Measurements from ENCODE around the gene PPP2R5C.

The PPP2R5C gene

DNA sequence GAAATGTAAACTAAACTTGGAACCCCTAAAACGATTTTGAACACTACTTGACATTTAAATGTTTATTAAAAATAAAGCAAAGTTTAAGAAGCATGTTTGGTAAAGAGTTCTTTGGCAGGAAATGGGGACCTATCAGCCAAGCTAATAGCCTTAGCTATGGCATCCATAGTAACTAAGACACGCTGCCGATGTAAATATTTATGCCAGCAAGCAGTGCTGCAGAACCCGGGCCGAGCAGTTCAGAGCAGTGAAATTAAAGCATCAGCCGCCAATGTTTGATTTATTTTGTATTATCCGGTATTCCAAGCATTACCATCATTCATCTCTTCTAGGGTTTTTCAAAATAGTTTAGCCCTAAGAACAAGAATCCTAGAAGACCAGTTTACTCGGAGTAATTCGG lies 61.6 kb downstream of the PPP2R5C start:
- TF ChIP-seq SP3 (tag by site-specific recombination; IDR thresholded peaks at IDR 0.05) (no peak), ZNF701 (tag by site-specific recombination; IDR thresholded peaks at IDR 0.05) (no peak), ZNF341 (tag by site-specific recombination; IDR thresholded peaks at IDR 0.05; ENCODE audit: low read depth) (no peak), ZNF514 (tag by site-specific recombination; IDR thresholded peaks at IDR 0.05) (no peak), KLF7 (tag by site-specific recombination; IDR thresholded peaks at IDR 0.05; ENCODE audit: borderline replicate concordance) (no peak), HOXA7 (CRISPR knock-in tag; IDR thresholded peaks at IDR 0.05; ENCODE audit: borderline replicate concordance) (no peak), IKZF3 (tag by site-specific recombination; IDR thresholded peaks at IDR 0.05) (no peak), ZFP37 (tag by site-specific recombination; IDR thresholded peaks at IDR 0.05) (no peak), MYNN (tag by site-specific recombination; IDR thresholded peaks at IDR 0.05; ENCODE audit: borderline replicate concordance) (no peak), ZNF777 (tag by site-specific recombination; IDR thresholded peaks at IDR 0.05; ENCODE audit: borderline replicate concordance) (no peak), ZNF76 (tag by site-specific recombination; IDR thresholded peaks at IDR 0.05; ENCODE audit: borderline replicate concordance, low read depth) (no peak), HIC1 (tag by site-specific recombination; IDR thresholded peaks at IDR 0.05) (no peak), PRDM1 (tag by site-specific recombination; IDR thresholded peaks at IDR 0.05) (no peak), HOXC10 (CRISPR knock-in tag; IDR thresholded peaks at IDR 0.05) (no peak)
- TF ChIP-seq, protein P1, sequence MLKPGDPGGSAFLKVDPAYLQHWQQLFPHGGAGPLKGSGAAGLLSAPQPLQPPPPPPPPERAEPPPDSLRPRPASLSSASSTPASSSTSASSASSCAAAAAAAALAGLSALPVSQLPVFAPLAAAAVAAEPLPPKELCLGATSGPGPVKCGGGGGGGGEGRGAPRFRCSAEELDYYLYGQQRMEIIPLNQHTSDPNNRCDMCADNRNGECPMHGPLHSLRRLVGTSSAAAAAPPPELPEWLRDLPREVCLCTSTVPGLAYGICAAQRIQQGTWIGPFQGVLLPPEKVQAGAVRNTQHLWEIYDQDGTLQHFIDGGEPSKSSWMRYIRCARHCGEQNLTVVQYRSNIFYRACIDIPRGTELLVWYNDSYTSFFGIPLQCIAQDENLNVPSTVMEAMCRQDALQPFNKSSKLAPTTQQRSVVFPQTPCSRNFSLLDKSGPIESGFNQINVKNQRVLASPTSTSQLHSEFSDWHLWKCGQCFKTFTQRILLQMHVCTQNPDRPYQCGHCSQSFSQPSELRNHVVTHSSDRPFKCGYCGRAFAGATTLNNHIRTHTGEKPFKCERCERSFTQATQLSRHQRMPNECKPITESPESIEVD (tag by site-specific recombination; IDR thresholded peaks at IDR 0.05): no peak
- TF ChIP-seq, protein P2, sequence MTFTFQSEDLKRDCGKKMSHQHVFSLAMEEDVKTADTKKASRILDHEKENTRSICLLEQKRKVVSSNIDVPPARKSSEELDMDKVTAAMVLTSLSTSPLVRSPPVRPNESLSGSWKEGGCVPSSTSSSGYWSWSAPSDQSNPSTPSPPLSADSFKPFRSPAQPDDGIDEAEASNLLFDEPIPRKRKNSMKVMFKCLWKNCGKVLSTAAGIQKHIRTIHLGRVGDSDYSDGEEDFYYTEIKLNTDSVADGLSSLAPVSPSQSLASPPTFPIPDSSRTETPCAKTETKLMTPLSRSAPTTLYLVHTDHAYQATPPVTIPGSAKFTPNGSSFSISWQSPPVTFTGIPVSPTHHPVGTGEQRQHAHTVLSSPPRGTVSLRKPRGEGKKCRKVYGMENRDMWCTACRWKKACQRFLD (tag by site-specific recombination; IDR thresholded peaks at IDR 0.05): no peak
- TF ChIP-seq, protein P3, sequence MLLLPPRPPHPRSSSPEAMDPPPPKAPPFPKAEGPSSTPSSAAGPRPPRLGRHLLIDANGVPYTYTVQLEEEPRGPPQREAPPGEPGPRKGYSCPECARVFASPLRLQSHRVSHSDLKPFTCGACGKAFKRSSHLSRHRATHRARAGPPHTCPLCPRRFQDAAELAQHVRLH (tag by site-specific recombination; IDR thresholded peaks at IDR 0.05): no peak
- TF ChIP-seq, protein P4, sequence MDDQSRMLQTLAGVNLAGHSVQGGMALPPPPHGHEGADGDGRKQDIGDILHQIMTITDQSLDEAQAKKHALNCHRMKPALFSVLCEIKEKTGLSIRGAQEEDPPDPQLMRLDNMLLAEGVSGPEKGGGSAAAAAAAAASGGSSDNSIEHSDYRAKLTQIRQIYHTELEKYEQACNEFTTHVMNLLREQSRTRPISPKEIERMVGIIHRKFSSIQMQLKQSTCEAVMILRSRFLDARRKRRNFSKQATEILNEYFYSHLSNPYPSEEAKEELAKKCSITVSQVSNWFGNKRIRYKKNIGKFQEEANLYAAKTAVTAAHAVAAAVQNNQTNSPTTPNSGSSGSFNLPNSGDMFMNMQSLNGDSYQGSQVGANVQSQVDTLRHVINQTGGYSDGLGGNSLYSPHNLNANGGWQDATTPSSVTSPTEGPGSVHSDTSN (CRISPR knock-in tag; IDR thresholded peaks at IDR 0.05): no peak
- Histone ChIP-seq H3K9me3 (ENCODE audit: control insufficient read depth, insufficient read depth, low read depth, low read length) (no peaks in the 10 kb centered on the region), H3K4me3 (ENCODE audit: low read depth, low read length) (no peak overlapping the region), H3K36me3 (ENCODE audit: control insufficient read depth in 2 of 2, insufficient read depth in 1 of 2, low read length in 2 of 2) (peaks cover 0 to 47% of the 10 kb centered on the region in 2 experiments), H3K4me1 (ENCODE audit: control insufficient read depth, insufficient read depth, low read length) (0 out of 2 replicates have a peak, but pooled peaks cover 2% of the 10 kb centered on the region), H3K27ac (ENCODE audit: extremely low read depth, low read depth, low read length) (no peak overlapping the region)
- ChIA-PET POLR2A (no interaction called here), CTCF (interaction anchor here (0.7 kb wide), 1 partner anchor 51 kb away, joined by 3 read pairs; no protein-coding TSS in a partner anchor)

GRCh38 chr14:101823511-101824120 lies 62.1 kb downstream of the PPP2R5C start:
- H3K4me1 ChIP-seq (ENCODE audit: control insufficient read depth, insufficient read depth, low read length): 0 out of 2 replicates have a peak, but pooled peaks cover 2% of the 10 kb centered on the region
- H3K27ac ChIP-seq (ENCODE audit: extremely low read depth, low read depth, low read length): no peak overlapping the region
- ChIA-PET CTCF (interaction anchor here (0.7 kb wide), 1 partner anchor 52 kb away, joined by 3 read pairs; no protein-coding TSS in a partner anchor), POLR2A (interaction anchor here (0.9 kb wide), 1 partner anchor 14 kb away, joined by 4 read pairs; no protein-coding TSS in a partner anchor)
- H3K9me3 ChIP-seq (ENCODE audit: control insufficient read depth, insufficient read depth, low read depth, low read length): no peaks in the 10 kb centered on the region
- H3K36me3 ChIP-seq (ENCODE audit: control insufficient read depth in 2 of 2, insufficient read depth in 1 of 2, low read length in 2 of 2): peaks cover 0 to 47% of the 10 kb centered on the region in 2 experiments
- H3K4me3 ChIP-seq (ENCODE audit: low read depth, low read length): no peak overlapping the region
- TF ChIP-seq, protein P4 (CRISPR knock-in tag; IDR thresholded peaks at IDR 0.05): no peak
- no peak for TF ChIP-seq ZFP69B (tag by site-specific recombination; IDR thresholded peaks at IDR 0.05)
- TF ChIP-seq ZNF529 (tag by site-specific recombination; IDR thresholded peaks at IDR 0.05; ENCODE audit: insufficient replicate concordance): no peak
- TF ChIP-seq ZFP37 (tag by site-specific recombination; IDR thresholded peaks at IDR 0.05): no peak
- TF ChIP-seq ZNF140 (tag by site-specific recombination; IDR thresholded peaks at IDR 0.05): no peak
- TF ChIP-seq, protein P5, sequence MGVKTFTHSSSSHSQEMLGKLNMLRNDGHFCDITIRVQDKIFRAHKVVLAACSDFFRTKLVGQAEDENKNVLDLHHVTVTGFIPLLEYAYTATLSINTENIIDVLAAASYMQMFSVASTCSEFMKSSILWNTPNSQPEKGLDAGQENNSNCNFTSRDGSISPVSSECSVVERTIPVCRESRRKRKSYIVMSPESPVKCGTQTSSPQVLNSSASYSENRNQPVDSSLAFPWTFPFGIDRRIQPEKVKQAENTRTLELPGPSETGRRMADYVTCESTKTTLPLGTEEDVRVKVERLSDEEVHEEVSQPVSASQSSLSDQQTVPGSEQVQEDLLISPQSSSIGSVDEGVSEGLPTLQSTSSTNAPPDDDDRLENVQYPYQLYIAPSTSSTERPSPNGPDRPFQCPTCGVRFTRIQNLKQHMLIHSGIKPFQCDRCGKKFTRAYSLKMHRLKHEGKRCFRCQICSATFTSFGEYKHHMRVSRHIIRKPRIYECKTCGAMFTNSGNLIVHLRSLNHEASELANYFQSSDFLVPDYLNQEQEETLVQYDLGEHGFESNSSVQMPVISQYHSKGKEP (tag by site-specific recombination; IDR thresholded peaks at IDR 0.05): no peak
- TF ChIP-seq RBAK (tag by site-specific recombination; IDR thresholded peaks at IDR 0.05): no peak
- TF ChIP-seq GLI4 (tag by site-specific recombination; IDR thresholded peaks at IDR 0.05): no peak

Measured in HEK293 (cell line).